HepG2 (cell line): ENCODE measurements around the gene ZKSCAN4. TPM values are rescaled to one million over a fixed set of nuclear protein-coding genes. Genes with fewer than 3 reads are reported as not detected.
A peak's percentile ranks its signal among the peaks of the same experiment; 100 is the strongest.

Experiments used
- AHDC1 ChIP-seq: sonication (generic); formaldehyde crosslinking; IDR thresholded peaks from 2 replicates; pipeline ENCODE4 v1.5.1; 2020; ENCODE audit warnings: mild to moderate bottlenecking, missing genetic modification reagents, borderline replicate concordance
- ELK4 ChIP-seq: sonication (generic); formaldehyde crosslinking; IDR thresholded peaks from 2 replicates; pipeline ENCODE4 v1.9.0; 2021; ENCODE audit warnings: missing genetic modification reagents, borderline replicate concordance
- HOXA5 ChIP-seq: sonication (generic); formaldehyde crosslinking; IDR thresholded peaks from 2 replicates; pipeline ENCODE4 v1.4.0; 2020; ENCODE audit warnings: missing genetic modification reagents
- MXD1 ChIP-seq: sonication (generic); formaldehyde crosslinking; IDR thresholded peaks from 2 replicates; pipeline ENCODE4 v1.4.0; 2020; ENCODE audit warnings: mild to moderate bottlenecking, missing genetic modification reagents
- PAXIP1 ChIP-seq: sonication (generic); formaldehyde crosslinking; conservative IDR thresholded peaks from 2 replicates; pipeline ENCODE4 v1.4.0; 2020; ENCODE audit warnings: mild to moderate bottlenecking, missing genetic modification reagents, moderate library complexity
- RARA ChIP-seq: IDR thresholded peaks from 2 replicates; pipeline ENCODE4 v1.6.1; 2016; ENCODE audit warnings: missing genetic modification reagents, missing compliant biosample characterization
- THAP8 ChIP-seq: sonication (generic); formaldehyde crosslinking; IDR thresholded peaks from 2 replicates; pipeline ENCODE4 v1.5.1; 2020; ENCODE audit warnings: missing genetic modification reagents, mild to moderate bottlenecking, borderline replicate concordance
- ZBTB20 ChIP-seq: sonication (generic); formaldehyde crosslinking; IDR thresholded peaks from 2 replicates; pipeline ENCODE4 v1.8.1; 2023; ENCODE audit warnings: missing genetic modification reagents, low read depth, mild to moderate bottlenecking, borderline replicate concordance
- ZIK1 ChIP-seq: sonication (generic); formaldehyde crosslinking; IDR thresholded peaks from 2 replicates; pipeline ENCODE4 v1.5.0; 2020; ENCODE audit warnings: mild to moderate bottlenecking, low read depth, missing genetic modification reagents, borderline replicate concordance
- polyA plus RNA-seq, 8 experiments: library from polyadenylated mRNA; depleted of rRNA in 3 of 8; stranded (reverse) in 7 of 8; unstranded in 1 of 8; fragments of >200 nt; fragmentation: Illumina TruSeq in 4 of 8; extraction: Trizol in 4 of 8; gene quantifications; 2 replicates each; pipeline versions ENCODE4 v1.2.1 to v1.2.3, GENCODE V29; 2011 to 2016; ENCODE audit warnings: low read depth in 4 of 8, missing spikeins in 1 of 8, mixed read lengths in 1 of 8; ENCODE audit not compliant: insufficient read depth in 1 of 8
- total RNA-seq, 5 experiments: library from RNA; depleted of rRNA; stranded (reverse); fragments of >200 nt; fragmentation: Illumina TruSeq; extraction: Trizol; gene quantifications; 2 replicates each; pipeline ENCODE4 v1.2.3, GENCODE V29; 2016; ENCODE audit warnings: low read depth in 1 of 5
- TF ChIP-seq, protein P1 (sequence below): sonication (generic); formaldehyde crosslinking; IDR thresholded peaks from 2 replicates; pipeline ENCODE4 v1.5.0; 2020; ENCODE audit warnings: missing genetic modification reagents

Gene ZKSCAN4
- total and polyA plus RNA-seq, 2 of the 13 experiments (the other 11 are each of a cell fraction or from before 2014, with no cell fraction given), result 2.9 to 7.8 TPM

DNA sequence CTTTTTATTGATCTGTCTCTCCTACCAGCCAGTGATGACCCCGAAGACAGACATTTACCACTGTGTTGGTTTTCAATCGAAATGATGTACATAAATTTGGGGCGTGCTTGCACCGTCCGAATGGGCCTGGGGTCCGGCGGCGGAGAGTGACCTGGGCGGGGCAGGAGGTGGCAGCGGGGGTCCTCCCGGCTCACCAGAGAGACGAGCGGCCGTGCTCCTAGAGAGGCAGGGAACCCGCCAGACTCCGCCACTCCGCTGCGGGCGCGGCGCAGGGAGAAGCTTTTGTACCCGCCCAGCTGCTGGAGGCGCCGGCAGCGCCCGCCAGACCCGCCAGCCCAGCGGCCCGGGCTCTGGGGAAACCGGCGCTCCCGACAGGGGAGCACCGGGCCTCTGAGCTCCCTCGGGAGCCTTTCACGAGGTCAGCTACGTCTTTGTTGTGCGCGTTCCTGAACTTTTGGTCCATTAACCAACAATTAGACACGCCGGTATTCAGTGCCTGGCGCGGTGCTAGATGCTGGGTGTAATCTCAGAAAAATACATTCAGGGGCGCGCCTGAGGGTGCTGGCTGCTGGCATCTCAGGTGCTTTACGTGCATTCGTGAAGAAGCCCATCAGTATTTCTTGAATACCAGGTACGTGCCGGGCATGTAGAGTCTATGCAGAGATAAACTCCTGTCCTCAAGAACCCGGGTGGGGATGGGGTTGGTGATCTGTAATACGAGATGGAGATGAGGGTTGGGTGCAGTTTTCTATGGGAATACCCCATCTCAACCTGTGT is 29.4 kb upstream of the ZKSCAN4 start, which contains the start of gene PGBD1 (continued):
- peak; percentile 23; the same call in 1 of the 2 replicates for TF ChIP-seq PAXIP1 (CRISPR knock-in tag)
- TF ChIP-seq AHDC1 (CRISPR knock-in tag), result 0 out of 2 replicates have a peak, but pooled peaks have one; percentile 63
- TF ChIP-seq RARA (CRISPR knock-in tag), result peak; percentile 35; the same call in 1 of the 2 replicates
- no peak for TF ChIP-seq ZIK1 (CRISPR knock-in tag)
- TF ChIP-seq HOXA5 (CRISPR knock-in tag), result peak; percentile 89
- no peak for TF ChIP-seq ELK4
- no peak for TF ChIP-seq THAP8
- 0 out of 2 replicates have a peak, but pooled peaks have one; percentile 22 for TF ChIP-seq ZBTB20 (CRISPR knock-in tag)
- TF ChIP-seq MXD1 (CRISPR knock-in tag), result peak; percentile 45; the same call in 1 of the 2 replicates
- TF ChIP-seq, protein P1, sequence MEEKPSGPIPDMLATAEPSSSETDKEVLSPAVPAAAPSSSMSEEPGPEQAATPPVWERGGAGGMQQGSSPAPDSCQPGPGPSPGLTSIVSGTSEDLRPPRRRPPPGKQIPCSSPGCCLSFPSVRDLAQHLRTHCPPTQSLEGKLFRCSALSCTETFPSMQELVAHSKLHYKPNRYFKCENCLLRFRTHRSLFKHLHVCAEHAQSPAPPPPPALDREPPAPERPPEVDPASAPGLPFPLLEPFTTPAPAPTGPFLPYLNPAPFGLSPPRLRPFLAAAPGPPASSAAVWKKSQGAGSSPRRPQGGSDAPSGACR (CRISPR knock-in tag), result peak; percentile 90; the same call in 1 of the 2 replicates
